HepG2 (cell line): Measurements from ENCODE around the gene KIF23. TPM values are rescaled to one million over a fixed set of nuclear protein-coding genes. Genes with fewer than 3 reads are reported as not detected.

Source experiments
- ATAC-seq: fragments of 200-7000 bp; cut with Tn5 transposase; 3 replicates; pipeline ENCODE4 v1.9.1; 2020; ENCODE audit warnings: mild to moderate bottlenecking, moderate library complexity
- BruUV-seq: library from RNA; stranded (reverse); fragments of 400-500 nt; replicated peaks from 2 replicates; lab custom pipeline; 2021; lab: Mats Ljungman, UMichigan
- CTCF ChIA-PET: fragments of 300-600 bp; formaldehyde crosslinking; extraction: SDS; loops from one replicate; lab custom pipeline; 2021; ENCODE audit warnings: low total read pairs, inconsistent platforms, low intra/inter-chr PET ratio; lab: Yijun Ruan, JAX
- POLR2A ChIA-PET: fragments of 350-600 bp; sonication (Branson Sonifier 250); formaldehyde crosslinking; loops from one replicate; lab custom pipeline; 2020; ENCODE audit warnings: antibody characterized with exemption, inconsistent platforms; lab: Yijun Ruan, JAX
- DNase-seq: peaks from one replicate; pipeline ENCODE4 v3.0.0-alpha.2; 2015; ENCODE audit warnings: low spot score
- FAIRE-seq: peaks from 3 replicates; lab custom pipeline; 2011; peaks lifted over from hg19 to GRCh38; lab: Jason Lieb, UNC
- H2AFZ ChIP-seq: one replicate; pipeline ENCODE4 v1.6.1; 2011; ENCODE audit warnings: low read length, inconsistent platforms
- H3K27ac ChIP-seq: fragments of 300-600 bp; 3 replicates; pipeline ENCODE4 v1.8.0; 2011; ENCODE audit warnings: mixed run types, mild to moderate bottlenecking, mixed read lengths, low read length, inconsistent platforms; ENCODE audit not compliant: insufficient read depth; ENCODE audit errors: extremely low read length
- H3K27me3 ChIP-seq, 2 experiments: fragments of 200-600 bp in 1 of 2; 2 replicates in 1 of 2; 3 replicates in 1 of 2; pipeline versions ENCODE4 v1.6.0 to v1.8.0; 2011; ENCODE audit warnings: low read length in 2 of 2, mild to moderate bottlenecking in 2 of 2, moderate library complexity in 2 of 2, inconsistent platforms in 1 of 2; ENCODE audit not compliant: insufficient read depth in 2 of 2, control insufficient read depth in 1 of 2
- H3K36me3 ChIP-seq, 2 experiments: fragments of 200-600 bp in 1 of 2; replicated peaks in 1 of 2; 2 replicates in 1 of 2; 3 replicates in 1 of 2; pipeline versions ENCODE4 v1.5.1 to v1.8.0; 2011; ENCODE audit warnings: low read length in 2 of 2, inconsistent platforms in 1 of 2; ENCODE audit not compliant: insufficient read depth in 2 of 2, control insufficient read depth in 1 of 2
- H3K4me1 ChIP-seq: 2 replicates; pipeline ENCODE4 v1.5.1; 2012; ENCODE audit warnings: low read length, inconsistent platforms; ENCODE audit not compliant: insufficient read depth
- H3K4me2 ChIP-seq: 2 replicates; pipeline ENCODE4 v1.6.0; 2011; ENCODE audit warnings: low read depth, low read length, inconsistent platforms
- H3K4me3 ChIP-seq, 3 experiments: fragments of 200-600 bp in 1 of 3; sonication (generic), shearing (Covaris generic) in 1 of 3; replicated peaks in 1 of 3; 2 replicates each; pipeline ENCODE4 v1.5.1; 2011 to 2016; ENCODE audit warnings: low read length in 3 of 3, inconsistent platforms in 2 of 3, low read depth in 2 of 3, mild to moderate bottlenecking in 2 of 3, control low read depth in 1 of 3, mixed read lengths in 1 of 3; ENCODE audit not compliant: insufficient read depth in 1 of 3
- H3K79me2 ChIP-seq: one replicate; pipeline ENCODE4 v1.6.1; 2011; ENCODE audit warnings: low read length, inconsistent platforms; ENCODE audit not compliant: insufficient read depth
- H3K9ac ChIP-seq: 2 replicates; pipeline ENCODE4 v1.6.0; 2011; ENCODE audit warnings: mild to moderate bottlenecking, low read depth, low read length, inconsistent platforms; ENCODE audit not compliant: insufficient read depth
- H3K9me3 ChIP-seq: 2 replicates; pipeline ENCODE4 v1.5.1; 2012; ENCODE audit warnings: mild to moderate bottlenecking, low read length
- H4K20me1 ChIP-seq: 2 replicates; pipeline ENCODE4 v1.6.0; 2011; ENCODE audit warnings: inconsistent platforms, mild to moderate bottlenecking, low read length, moderate library complexity; ENCODE audit not compliant: insufficient read depth
- GPN1 ChIP-seq: sonication (generic); formaldehyde crosslinking; IDR thresholded peaks from 2 replicates; pipeline ENCODE4 v1.5.1; 2020; ENCODE audit warnings: missing genetic modification reagents, borderline replicate concordance
- ZNF513 ChIP-seq: sonication (generic); formaldehyde crosslinking; conservative IDR thresholded peaks from 2 replicates; pipeline ENCODE4 v1.5.0; 2020; ENCODE audit warnings: missing genetic modification reagents
- ZNF646 ChIP-seq: sonication (generic); formaldehyde crosslinking; IDR thresholded peaks from 2 replicates; pipeline ENCODE4 v1.9.0; 2021; ENCODE audit warnings: mild to moderate bottlenecking, missing genetic modification reagents
- WGBS: methylation state at CpG from one replicate; pipeline ENCODE4 v1.1.6; 2017; ENCODE audit warnings: low lambda C conversion rate; 5-methylcytosine and 5-hydroxymethylcytosine counted together
- in situ Hi-C: cut with HindIII; loops from 2 replicates; pipeline ENCODE4 v1.10.0; 2017; ENCODE audit warnings: low pct_unique_long_range_greater_than_20kb; ENCODE audit not compliant: extremely low pct_ligation_motif_present
- intact Hi-C: fragments of 100-400 bp; cut with micrococcal nuclease; formaldehyde crosslinking; loops from one replicate; pipeline ENCODE4 v1.10.0; 2022; ENCODE audit not compliant: unreplicated experiment
- polyA plus RNA-seq, 8 experiments: library from polyadenylated mRNA; depleted of rRNA in 3 of 8; stranded (reverse) in 7 of 8; unstranded in 1 of 8; fragments of >200 nt; fragmentation: Illumina TruSeq in 4 of 8; extraction: Trizol in 4 of 8; gene quantifications; 2 replicates each; pipeline versions ENCODE4 v1.2.1 to v1.2.3, GENCODE V29; 2011 to 2016; ENCODE audit warnings: low read depth in 4 of 8, missing spikeins in 1 of 8, mixed read lengths in 1 of 8; ENCODE audit not compliant: insufficient read depth in 1 of 8
- total RNA-seq, 5 experiments: library from RNA; depleted of rRNA; stranded (reverse); fragments of >200 nt; fragmentation: Illumina TruSeq; extraction: Trizol; gene quantifications; 2 replicates each; pipeline ENCODE4 v1.2.3, GENCODE V29; 2016; ENCODE audit warnings: low read depth in 1 of 5

The KIF23 gene
- total and polyA plus RNA-seq, 2 of the 13 experiments (the other 11 are each of a cell fraction or from before 2014, with no cell fraction given), result 11.3 to 38.1 TPM

- no TSS peak for BruUV-seq
Observed at GRCh38 chr15:69395991-69396390, 18.2 kb upstream of the KIF23 start.

More at GRCh38 chr15:69395991-69396390, 18.2 kb upstream of the KIF23 start:
- WGBS, result 0% methylated on average over 1 of the region's 5 CpGs
- no peak overlapping the region for H3K27ac ChIP-seq
- H3K27me3 ChIP-seq, result peaks cover 2 to 22% of the 10 kb centered on the region in 2 experiments; a peak in 4 of 5 replicates
- no peaks in the 10 kb centered on the region for H3K36me3 ChIP-seq
- H3K4me1 ChIP-seq, result peaks cover 26% of the 10 kb centered on the region
- FAIRE-seq (no peak), ATAC-seq (no peak), DNase-seq (no peak)
- CTCF ChIA-PET, result interaction anchor here (2.8 kb wide), 1 partner anchor 337 kb away, joined by 34 read pairs; no protein-coding TSS in a partner anchor
- H4K20me1 ChIP-seq, result no peaks in the 10 kb centered on the region
- H3K4me2 ChIP-seq, result no peak overlapping the region
- H3K9me3 ChIP-seq, result no peaks in the 10 kb centered on the region
- POLR2A ChIA-PET, result no interaction called here
- no peaks in the 10 kb centered on the region for H3K79me2 ChIP-seq
- H3K4me3 ChIP-seq, result no peak overlapping the region
- H2AFZ ChIP-seq, result no peak overlapping the region
- H3K9ac ChIP-seq, result no peak overlapping the region
- TF ChIP-seq ZNF646 (CRISPR knock-in tag) (no peak), ZNF513 (CRISPR knock-in tag) (no peak), GPN1 (CRISPR knock-in tag) (no peak)
- in situ Hi-C loops, result loop anchor here (5.0 kb wide), 1 partner anchor 339 kb away; no protein-coding TSS in a partner anchor
- intact Hi-C loops, result loop anchor here (5.0 to 10.0 kb wide), 2 partner anchors 231 to 1344 kb away; partner anchors contain the start of genes GLCE and PIAS1
